OCI-LY1 (cell line): Measurements from ENCODE around the gene ORMDL3.

ENCODE experiments used
- H2AFZ ChIP-seq: fragments of 200-600 bp; sonication (generic), shearing (Covaris generic); 2 replicates; pipeline ENCODE4 v1.6.0; 2014; ENCODE audit warnings: antibody characterized with exemption, mild to moderate bottlenecking, low read length
- H3F3A ChIP-seq: fragments of 200-600 bp; sonication (generic), shearing (Covaris generic); 2 replicates; pipeline ENCODE4 v1.6.0; 2014; ENCODE audit warnings: mild to moderate bottlenecking, antibody characterized with exemption, low read length, moderate library complexity; ENCODE audit not compliant: insufficient read depth
- H3K27ac ChIP-seq: fragments of 200-600 bp; sonication (generic); 2 replicates; pipeline ENCODE4 v1.5.1; 2014; ENCODE audit warnings: low read length, mixed run types, mild to moderate bottlenecking, low read depth; ENCODE audit not compliant: poor library complexity, severe bottlenecking
- H3K27me3 ChIP-seq: fragments of 200-600 bp; sonication (generic); 2 replicates; pipeline ENCODE4 v1.6.0; 2014; ENCODE audit warnings: antibody characterized with exemption, mild to moderate bottlenecking, low read length, moderate library complexity; ENCODE audit not compliant: insufficient read depth
- H3K36me3 ChIP-seq: fragments of 200-600 bp; sonication (generic); 2 replicates; pipeline ENCODE4 v1.6.1; 2014; ENCODE audit warnings: mild to moderate bottlenecking, antibody characterized with exemption, low read length, moderate library complexity, mixed read lengths; ENCODE audit not compliant: insufficient read depth
- H3K4me1 ChIP-seq: fragments of 200-600 bp; sonication (generic); 2 replicates; pipeline ENCODE4 v1.5.1; 2014; ENCODE audit warnings: mild to moderate bottlenecking, low read length, moderate library complexity; ENCODE audit not compliant: insufficient read depth, severe bottlenecking
- H3K4me2 ChIP-seq: fragments of 200-600 bp; sonication (generic), shearing (Covaris generic); 2 replicates; pipeline ENCODE4 v1.6.1; 2014; ENCODE audit warnings: low read length
- H3K4me3 ChIP-seq: fragments of 200-600 bp; sonication (generic); 2 replicates; pipeline ENCODE4 v1.5.1; 2014; ENCODE audit warnings: low read length, low read depth, mild to moderate bottlenecking, mixed read lengths; ENCODE audit not compliant: poor library complexity, severe bottlenecking
- H3K79me2 ChIP-seq: fragments of 200-600 bp; shearing (Covaris generic); 2 replicates; pipeline ENCODE4 v1.6.1; 2016; ENCODE audit warnings: mixed run types, low read length, mixed read lengths; ENCODE audit not compliant: insufficient read depth
- H3K9ac ChIP-seq: fragments of 200-600 bp; sonication (generic), shearing (Covaris generic); 2 replicates; pipeline ENCODE4 v1.6.1; 2014; ENCODE audit warnings: mild to moderate bottlenecking, low read length, mixed read lengths
- H3K9me2 ChIP-seq: fragments of 200-600 bp; sonication (generic), shearing (Covaris generic); 2 replicates; pipeline ENCODE4 v1.6.1; 2014; ENCODE audit warnings: low read depth, mild to moderate bottlenecking, low read length, mixed read lengths
- H3K9me3 ChIP-seq: fragments of 200-600 bp; shearing (Covaris generic); 2 replicates; pipeline ENCODE4 v1.6.1; 2014; ENCODE audit warnings: low read length, mixed read lengths
- H4K20me1 ChIP-seq: fragments of 200-600 bp; sonication (generic), shearing (Covaris generic); 2 replicates; pipeline ENCODE4 v1.6.0; 2016; ENCODE audit warnings: mild to moderate bottlenecking, low read length; ENCODE audit not compliant: insufficient read depth
- EZH2 ChIP-seq: fragments of 200-600 bp; sonication (generic), shearing (Covaris generic); IDR thresholded peaks from 2 replicates; pipeline ENCODE4 v1.8.0; 2017; ENCODE audit warnings: borderline replicate concordance, mixed run types, mild to moderate bottlenecking, antibody characterized with exemption, low read length, moderate library complexity, mixed read lengths
- TF ChIP-seq, protein P1 (sequence below): fragments of 200-600 bp; sonication (generic), shearing (Covaris generic); IDR thresholded peaks from 2 replicates; pipeline ENCODE4 v1.5.1; 2017; ENCODE audit warnings: mild to moderate bottlenecking, antibody characterized with exemption, low read length, moderate library complexity, mixed read lengths

Gene ORMDL3

DNA sequence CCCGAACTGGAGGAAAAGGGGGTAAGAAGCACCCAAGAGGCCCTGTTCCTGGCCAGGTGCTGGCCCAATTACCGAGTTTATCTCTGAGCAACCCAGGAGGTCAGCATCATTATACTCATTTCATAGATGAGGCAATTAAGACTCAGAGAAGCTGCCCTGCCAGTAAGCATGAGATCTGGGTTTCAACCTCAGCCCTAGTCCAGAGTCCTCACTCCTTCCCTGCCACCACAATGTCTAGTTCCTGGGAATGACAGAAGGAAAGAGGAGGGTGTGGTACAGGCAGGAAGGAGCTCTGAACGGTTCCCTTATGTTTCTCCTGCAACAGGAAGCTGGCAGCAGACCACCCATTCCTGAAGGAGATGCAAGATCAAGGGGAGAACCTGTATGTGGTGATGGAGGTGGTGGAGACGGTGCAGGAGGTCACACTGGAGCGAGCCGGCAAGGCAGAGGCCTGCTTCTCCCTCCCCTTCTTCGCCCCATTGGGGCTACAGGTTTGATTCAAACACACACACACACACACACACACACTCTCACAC, 42.8 kb upstream of the ORMDL3 start:
- H3K9me2 ChIP-seq, result no peaks in the 10 kb centered on the region
- no peaks in the 10 kb centered on the region for H3K79me2 ChIP-seq
- H3K36me3 ChIP-seq, result no peaks in the 10 kb centered on the region
- no peaks in the 10 kb centered on the region for H3F3A ChIP-seq
- H3K9ac ChIP-seq, result no peak overlapping the region
- no peak overlapping the region for H3K27ac ChIP-seq
- no peak for TF ChIP-seq EZH2
- TF ChIP-seq, protein P1, sequence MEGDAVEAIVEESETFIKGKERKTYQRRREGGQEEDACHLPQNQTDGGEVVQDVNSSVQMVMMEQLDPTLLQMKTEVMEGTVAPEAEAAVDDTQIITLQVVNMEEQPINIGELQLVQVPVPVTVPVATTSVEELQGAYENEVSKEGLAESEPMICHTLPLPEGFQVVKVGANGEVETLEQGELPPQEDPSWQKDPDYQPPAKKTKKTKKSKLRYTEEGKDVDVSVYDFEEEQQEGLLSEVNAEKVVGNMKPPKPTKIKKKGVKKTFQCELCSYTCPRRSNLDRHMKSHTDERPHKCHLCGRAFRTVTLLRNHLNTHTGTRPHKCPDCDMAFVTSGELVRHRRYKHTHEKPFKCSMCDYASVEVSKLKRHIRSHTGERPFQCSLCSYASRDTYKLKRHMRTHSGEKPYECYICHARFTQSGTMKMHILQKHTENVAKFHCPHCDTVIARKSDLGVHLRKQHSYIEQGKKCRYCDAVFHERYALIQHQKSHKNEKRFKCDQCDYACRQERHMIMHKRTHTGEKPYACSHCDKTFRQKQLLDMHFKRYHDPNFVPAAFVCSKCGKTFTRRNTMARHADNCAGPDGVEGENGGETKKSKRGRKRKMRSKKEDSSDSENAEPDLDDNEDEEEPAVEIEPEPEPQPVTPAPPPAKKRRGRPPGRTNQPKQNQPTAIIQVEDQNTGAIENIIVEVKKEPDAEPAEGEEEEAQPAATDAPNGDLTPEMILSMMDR, result no peak
- H3K4me2 ChIP-seq, result no peak overlapping the region
- H3K27me3 ChIP-seq, result 0 out of 2 replicates have a peak, but pooled peaks cover 5% of the 10 kb centered on the region
- no peaks in the 10 kb centered on the region for H4K20me1 ChIP-seq
- H3K9me3 ChIP-seq, result no peaks in the 10 kb centered on the region
- H3K4me3 ChIP-seq, result no peak overlapping the region
- no peak overlapping the region for H2AFZ ChIP-seq
- H3K4me1 ChIP-seq, result no peaks in the 10 kb centered on the region

DNA sequence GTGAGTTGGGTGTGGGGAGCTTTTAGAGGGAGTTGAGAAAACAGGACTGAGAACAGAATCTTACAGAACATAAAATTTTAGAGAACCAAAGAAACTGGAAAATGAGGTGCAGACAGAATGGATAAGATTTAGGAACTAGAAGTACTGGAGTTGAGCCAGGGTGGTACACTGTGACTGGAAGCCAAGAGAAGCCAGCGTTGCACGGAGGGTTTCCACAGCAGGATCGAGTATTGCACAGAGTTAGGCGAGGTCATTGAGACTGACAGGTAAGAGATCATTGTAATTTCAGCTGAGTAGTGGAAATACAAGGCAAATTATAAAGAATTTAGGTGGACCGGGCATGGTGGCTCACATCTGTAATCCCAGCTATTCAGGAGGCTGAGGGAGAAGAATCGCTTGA, 42.0 kb upstream of the ORMDL3 start:
- H4K20me1 ChIP-seq, result no peaks in the 10 kb centered on the region
- H3K9me2 ChIP-seq, result no peaks in the 10 kb centered on the region
- no peaks in the 10 kb centered on the region for H3K9me3 ChIP-seq
- H3K4me3 ChIP-seq, result no peak overlapping the region
- no peak for TF ChIP-seq EZH2
- TF ChIP-seq, protein P1, result no peak
- H3K27me3 ChIP-seq, result peaks cover 5% of the 10 kb centered on the region; the same call in 1 of the 2 replicates
- H3K4me1 ChIP-seq, result no peaks in the 10 kb centered on the region
- no peaks in the 10 kb centered on the region for H3K79me2 ChIP-seq
- H3K27ac ChIP-seq, result no peak overlapping the region
- no peaks in the 10 kb centered on the region for H3K36me3 ChIP-seq
- H3K9ac ChIP-seq, result no peak overlapping the region
- no peaks in the 10 kb centered on the region for H3F3A ChIP-seq
- no peak overlapping the region for H3K4me2 ChIP-seq
- H2AFZ ChIP-seq, result no peak overlapping the region

DNA sequence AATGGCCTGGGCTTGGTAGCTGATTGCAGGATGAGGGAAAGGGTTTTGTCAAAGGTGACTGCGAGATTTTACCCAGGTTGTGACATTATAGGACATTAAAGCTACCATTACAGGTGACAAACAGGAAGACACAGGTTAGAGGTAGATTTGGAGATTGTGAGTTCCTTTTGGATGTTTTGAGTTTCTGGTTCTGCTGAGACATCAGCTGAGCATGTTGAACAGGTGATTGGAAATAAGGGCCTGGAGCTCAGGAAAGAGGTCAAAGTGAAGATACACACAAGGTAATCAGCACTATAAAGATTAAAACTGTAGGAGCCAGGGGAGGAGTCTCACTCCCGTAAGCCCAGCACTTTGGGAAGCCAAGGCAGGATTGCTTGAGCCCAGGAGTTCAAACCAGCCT, 41.4 kb upstream of the ORMDL3 start:
- H4K20me1 ChIP-seq, result no peaks in the 10 kb centered on the region
- no peaks in the 10 kb centered on the region for H3K9me3 ChIP-seq
- H3K9me2 ChIP-seq, result no peaks in the 10 kb centered on the region
- no peaks in the 10 kb centered on the region for H3F3A ChIP-seq
- no peaks in the 10 kb centered on the region for H3K36me3 ChIP-seq
- no peaks in the 10 kb centered on the region for H3K79me2 ChIP-seq
- H3K27me3 ChIP-seq, result peaks cover under 1% of the 10 kb centered on the region; the same call in 1 of the 2 replicates
- H3K4me1 ChIP-seq, result no peaks in the 10 kb centered on the region
- TF ChIP-seq, protein P1, result no peak
- H3K4me2 ChIP-seq, result no peak overlapping the region
- no peak overlapping the region for H3K9ac ChIP-seq
- no peak overlapping the region for H3K4me3 ChIP-seq
- no peak overlapping the region for H3K27ac ChIP-seq
- H2AFZ ChIP-seq, result no peak overlapping the region
